Kidney (tissue), 14 donors: ENCODE measurements around the gene GNPTAB. TPM values are rescaled to one million over a fixed set of nuclear protein-coding genes. Genes with fewer than 3 reads are reported as not detected.

ENCODE experiments used
- DNase-seq, 5 donors: peaks; one replicate each; pipeline ENCODE4 v3.0.0-alpha.2; 2013 to 2020
- FAIRE-seq: peaks from 2 replicates; lab custom pipeline; 2012; peaks lifted over from hg19 to GRCh38; lab: Jason Lieb, UNC
- H3K27ac ChIP-seq, 2 donors: one replicate each; pipeline ENCODE4 v1.7.0; 2013; ENCODE audit warnings: low read depth in 2 of 2, low read length in 2 of 2, inconsistent platforms in 1 of 2
- H3K27me3 ChIP-seq: one replicate; pipeline ENCODE4 v1.7.1; 2013; ENCODE audit warnings: low read length, inconsistent platforms; ENCODE audit not compliant: control insufficient read depth, insufficient read depth
- H3K36me3 ChIP-seq, 3 donors: one replicate each; pipeline versions ENCODE4 v1.7.0 to v1.7.1; 2013; ENCODE audit warnings: low read length in 3 of 3, control low read depth in 1 of 3, inconsistent platforms in 1 of 3; ENCODE audit not compliant: insufficient read depth in 3 of 3, control insufficient read depth in 2 of 3
- H3K4me1 ChIP-seq, 3 donors: one replicate each; pipeline versions ENCODE4 v1.7.0 to v1.7.1; 2013; ENCODE audit warnings: low read length in 3 of 3, inconsistent platforms in 1 of 3, low read depth in 1 of 3; ENCODE audit not compliant: control insufficient read depth in 2 of 3, insufficient read depth in 2 of 3
- H3K4me3 ChIP-seq, 3 donors: one replicate each; pipeline versions ENCODE4 v1.7.0 to v1.8.1; 2013; ENCODE audit warnings: low read length in 3 of 3, control low read depth in 1 of 3, inconsistent platforms in 1 of 3
- H3K9ac ChIP-seq, 3 donors: one replicate each; pipeline versions ENCODE4 v1.7.0 to v1.7.1; 2013; ENCODE audit warnings: low read length in 3 of 3, control low read depth in 1 of 3, inconsistent platforms in 1 of 3
- H3K9me3 ChIP-seq, 3 donors: one replicate each; pipeline versions ENCODE4 v1.7.0 to v1.7.1; 2013; ENCODE audit warnings: low read length in 3 of 3, control low read depth in 1 of 3, inconsistent platforms in 1 of 3; ENCODE audit not compliant: control insufficient read depth in 2 of 3, insufficient read depth in 1 of 3
- CTCF ChIP-seq: IDR thresholded peaks from 3 replicates; pipeline ENCODE4 v1.5.1; 2012; ENCODE audit warnings: mild to moderate bottlenecking, moderate library complexity, borderline replicate concordance; ENCODE audit not compliant: insufficient read depth; ENCODE audit errors: extremely low read depth
- intact Hi-C: fragments of 100-400 bp; cut with DNase I; formaldehyde crosslinking; loops from one replicate; pipeline ENCODE4 v1.11.1; 2022
- polyA plus RNA-seq: library from polyadenylated mRNA; stranded (reverse); fragments of 350-450 nt; fragmentation: Illumina TruSeq; extraction: RNeasy Lipid Tissue Mini Kit (QIAGEN cat#74804); gene quantifications from one replicate; pipeline ENCODE4 v1.2.3, GENCODE V29; 2014; ENCODE audit warnings: low read depth, low replicate concordance; ENCODE audit not compliant: insufficient read depth
- total RNA-seq: library from RNA; stranded (reverse); fragmentation: NEBNext Ultra II Directional; extraction: Animal tissue kit (Norgen Biotek cat#: 25700); gene quantifications from one replicate; pipeline ENCODE4 v1.2.1, GENCODE V29; 2021
- donor health status: control.
- donor health status: control.
- donor health status: control.
- donor health status: control.
- donor health status: control.
- donor health status: DM: yes; HTN: yes; CAD: no.
- donor health status: Normal renal cell carcinoma (clear cell type).

Gene GNPTAB
- total and polyA plus RNA-seq, 2 donors from 2014 or later, result 17.8 to 46.0 TPM

GRCh38 chr12:101804409-101804808 lies 26.4 kb downstream of the GNPTAB start:
- Histone ChIP-seq H3K27me3 (no peaks in the 10 kb centered on the region), H3K36me3 (no peaks in the 10 kb centered on the region), H3K4me1 (no peaks in the 10 kb centered on the region), H3K9me3 (no peaks in the 10 kb centered on the region), H3K9ac (no peak overlapping the region), H3K27ac (no peak overlapping the region), H3K4me3 (no peak overlapping the region)
- no peak for TF ChIP-seq CTCF
- intact Hi-C loops, result no loop called here
- DNase-seq (no peak), FAIRE-seq (no peak)

- Histone ChIP-seq H3K9me3 (no peaks in the 10 kb centered on the region), H3K27me3 (no peaks in the 10 kb centered on the region), H3K4me3 (no peak overlapping the region), H3K27ac (no peak overlapping the region), H3K36me3 (no peaks in the 10 kb centered on the region), H3K9ac (no peak overlapping the region), H3K4me1 (no peaks in the 10 kb centered on the region)
- intact Hi-C loops, result no loop called here
- no peak for FAIRE-seq
- no peak for DNase-seq
- TF ChIP-seq CTCF, result no peak
Measured at GRCh38 chr12:101803978-101804377, 26.8 kb downstream of the GNPTAB start.

- Histone ChIP-seq H3K9me3 (no peaks in the 10 kb centered on the region), H3K9ac (no peak overlapping the region), H3K4me1 (no peaks in the 10 kb centered on the region), H3K27ac (no peak overlapping the region), H3K36me3 (no peaks in the 10 kb centered on the region), H3K4me3 (no peak overlapping the region), H3K27me3 (no peaks in the 10 kb centered on the region)
- no peak for FAIRE-seq
- TF ChIP-seq CTCF, result no peak
- intact Hi-C loops, result no loop called here
- no peak for DNase-seq
Measured at GRCh38 chr12:101802486-101802885, 28.3 kb downstream of the GNPTAB start.

- FAIRE-seq (no peak), DNase-seq (no peak)
- TF ChIP-seq CTCF, result no peak
- H3K9me3 ChIP-seq, result no peaks in the 10 kb centered on the region
- no peak overlapping the region for H3K27ac ChIP-seq
- no peak overlapping the region for H3K4me3 ChIP-seq
- H3K4me1 ChIP-seq, result no peaks in the 10 kb centered on the region
- intact Hi-C loops, result no loop called here
- H3K36me3 ChIP-seq, result peaks cover 0 to 4% (median 0%) of the 10 kb centered on the region in 3 donors
- H3K9ac ChIP-seq, result no peak overlapping the region
- H3K27me3 ChIP-seq, result no peaks in the 10 kb centered on the region
Measured at GRCh38 chr12:101799774-101800173, 31.0 kb downstream of the GNPTAB start.
